IPS DF 6.9 (cell line): ENCODE measurements around the gene CRX.
"Not testable (repeated sequence)": the region's sequence is repeated elsewhere in the genome, so short reads cannot be mapped to it uniquely, and the experiment has no call there.

Experiments
- DNase-seq: peaks from one replicate; pipeline ENCODE4 v3.0.0-alpha.2; 2013; ENCODE audit warnings: low read depth, low spot score
- H3K27ac ChIP-seq: one replicate; pipeline ENCODE4 v1.5.1; 2013; ENCODE audit warnings: low read length, control low read depth
- H3K27me3 ChIP-seq: 2 replicates; pipeline ENCODE4 v1.6.1; 2013; ENCODE audit warnings: mild to moderate bottlenecking, low read length; ENCODE audit not compliant: control insufficient read depth, insufficient read depth
- H3K36me3 ChIP-seq: 2 replicates; pipeline ENCODE4 v1.6.1; 2013; ENCODE audit warnings: low read length; ENCODE audit not compliant: control insufficient read depth, insufficient read depth
- H3K4me1 ChIP-seq: 2 replicates; pipeline ENCODE4 v1.6.1; 2013; ENCODE audit warnings: low read length; ENCODE audit not compliant: control insufficient read depth, insufficient read depth
- H3K4me3 ChIP-seq: 2 replicates; pipeline ENCODE4 v1.5.1; 2013; ENCODE audit warnings: mild to moderate bottlenecking, low read length
- H3K9me3 ChIP-seq: 2 replicates; pipeline ENCODE4 v1.6.1; 2013; ENCODE audit warnings: low read length, inconsistent platforms; ENCODE audit not compliant: control insufficient read depth, insufficient read depth
- WGBS: extraction: QIAGEN DNeasy Blood & Tissue Kit; methylation state at CpG from one replicate; pipeline ENCODE4 v1.1.7; 2013; ENCODE audit warnings: mixed read lengths, missing lambda C conversion rate; ENCODE audit not compliant: insufficient read length, insufficient coverage; 5-methylcytosine and 5-hydroxymethylcytosine counted together

The CRX gene

DNA sequence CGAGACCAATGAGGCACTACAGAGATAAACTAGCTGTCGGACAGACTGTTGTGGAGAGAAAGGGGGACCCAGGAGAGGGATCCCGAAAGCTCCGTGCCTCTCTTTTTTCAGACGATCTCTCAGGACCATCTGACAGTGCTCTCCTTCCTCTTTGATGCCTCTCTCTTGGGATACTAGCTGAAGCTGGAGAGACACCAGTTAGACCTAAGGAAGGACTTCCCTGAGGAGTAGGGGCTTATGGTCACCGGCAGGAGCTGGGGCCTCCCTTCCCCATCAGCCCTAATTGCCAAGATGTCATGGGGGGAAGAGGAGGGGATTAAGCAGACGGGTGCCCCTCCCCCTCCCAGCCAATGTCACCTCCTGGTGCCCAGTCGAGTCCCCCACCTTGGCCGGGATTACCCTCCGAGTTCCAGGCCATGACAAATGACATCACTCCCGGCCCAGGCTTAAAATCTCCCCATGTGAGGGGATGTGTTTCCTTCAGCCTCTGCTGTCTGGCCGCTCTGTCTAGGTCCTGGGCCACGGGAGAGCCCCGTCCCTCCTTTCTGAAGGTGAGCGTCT is at the start of gene CRX:
Gene CRX, plus strand, starts transcription at position 478 of the 561 bp plus-strand sequence. CDS start 12,507 bp downstream, outside the sequence.
- no peak within 1 kb of the TSS for H3K4me3 ChIP-seq
- DNase-seq = no peak
- WGBS = no CpG with 5 or more reads among the region's 15 CpGs
- H3K27me3 ChIP-seq = no peaks in the 10 kb centered on the region
- H3K36me3 ChIP-seq = no peaks in the 10 kb centered on the region
- no peaks in the 10 kb centered on the region for H3K9me3 ChIP-seq
- H3K27ac ChIP-seq = no peak within 1 kb of the TSS
- H3K4me1 ChIP-seq = no peaks in the 10 kb centered on the region

DNA sequence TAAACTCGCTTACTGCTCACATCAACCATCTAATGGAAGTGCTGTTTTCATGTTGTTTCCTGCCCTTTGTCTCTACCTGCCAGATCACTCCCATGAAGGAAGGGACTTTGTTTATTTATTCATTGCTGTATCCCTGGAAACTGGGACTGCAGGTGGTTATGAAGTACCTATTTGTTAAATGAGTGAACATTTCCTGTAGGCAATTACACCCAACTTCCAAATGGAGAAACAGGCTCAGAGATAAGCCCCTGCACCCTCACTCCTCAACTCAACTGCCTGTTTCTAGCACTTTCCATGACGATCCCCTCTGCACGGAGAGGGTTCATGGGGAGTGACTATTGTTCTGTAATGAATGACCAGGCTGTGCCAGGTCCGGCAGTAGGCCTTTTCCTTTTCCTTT is 45.2 kb upstream of the CRX start:
- peaks cover 3% of the 10 kb centered on the region; the same call in 1 of the 2 replicates for H3K4me1 ChIP-seq
- H3K4me3 ChIP-seq = no peak overlapping the region
- no peak overlapping the region for H3K27ac ChIP-seq
- H3K36me3 ChIP-seq = peaks cover 10% of the 10 kb centered on the region
- no CpG with 5 or more reads among the region's 4 CpGs for WGBS
- H3K27me3 ChIP-seq = no peaks in the 10 kb centered on the region
- no peak for DNase-seq
- H3K9me3 ChIP-seq = no peaks in the 10 kb centered on the region

DNA sequence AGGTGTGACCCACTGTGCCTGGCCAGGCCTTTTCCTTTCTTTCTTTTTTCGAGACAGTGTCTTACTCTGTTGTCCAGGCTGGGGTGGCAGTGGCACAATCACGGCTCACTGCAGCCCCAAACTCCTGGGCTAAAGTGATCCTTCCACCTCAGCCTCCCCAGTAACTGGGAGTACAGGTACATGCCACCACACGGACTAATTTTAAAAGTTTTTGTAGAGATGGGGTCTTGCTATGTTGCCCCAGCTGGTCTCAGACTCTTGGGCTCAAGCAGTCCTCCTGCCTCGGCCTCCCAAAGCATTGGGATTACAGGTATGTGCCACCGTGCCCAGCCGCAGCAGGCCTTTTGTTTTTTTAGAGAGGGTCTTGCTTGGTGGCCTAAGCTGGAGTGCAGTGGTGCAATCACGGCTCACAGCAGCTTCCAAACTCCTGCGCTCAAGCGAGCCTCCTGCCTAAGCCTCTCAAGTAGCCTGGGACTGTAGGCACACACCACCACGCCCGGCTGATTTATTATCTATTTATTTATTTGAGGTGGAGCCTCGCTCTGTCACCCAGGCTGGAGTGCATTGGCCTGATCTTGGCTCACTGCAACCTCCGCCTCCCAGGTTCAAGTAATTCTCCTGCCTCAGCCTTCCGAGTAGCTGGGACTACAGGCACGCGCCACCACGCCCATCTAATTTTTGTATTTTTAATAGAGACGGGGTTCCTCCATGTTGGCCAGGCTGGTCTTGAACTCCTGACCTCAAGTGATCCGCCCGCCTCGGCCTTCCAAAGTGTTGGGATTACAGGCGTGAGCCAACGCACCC is 44.3 kb upstream of the CRX start:
- H3K27ac ChIP-seq, H3K9me3 ChIP-seq, H3K27me3 ChIP-seq, DNase-seq, H3K4me1 ChIP-seq: not testable (repeated sequence)
- peak overlapping the region; percentile 94; the same call in 1 of the 2 replicates for H3K4me3 ChIP-seq
- peaks cover 17% of the 10 kb centered on the region for H3K36me3 ChIP-seq
- no CpG with 5 or more reads among the region's 23 CpGs for WGBS

DNA sequence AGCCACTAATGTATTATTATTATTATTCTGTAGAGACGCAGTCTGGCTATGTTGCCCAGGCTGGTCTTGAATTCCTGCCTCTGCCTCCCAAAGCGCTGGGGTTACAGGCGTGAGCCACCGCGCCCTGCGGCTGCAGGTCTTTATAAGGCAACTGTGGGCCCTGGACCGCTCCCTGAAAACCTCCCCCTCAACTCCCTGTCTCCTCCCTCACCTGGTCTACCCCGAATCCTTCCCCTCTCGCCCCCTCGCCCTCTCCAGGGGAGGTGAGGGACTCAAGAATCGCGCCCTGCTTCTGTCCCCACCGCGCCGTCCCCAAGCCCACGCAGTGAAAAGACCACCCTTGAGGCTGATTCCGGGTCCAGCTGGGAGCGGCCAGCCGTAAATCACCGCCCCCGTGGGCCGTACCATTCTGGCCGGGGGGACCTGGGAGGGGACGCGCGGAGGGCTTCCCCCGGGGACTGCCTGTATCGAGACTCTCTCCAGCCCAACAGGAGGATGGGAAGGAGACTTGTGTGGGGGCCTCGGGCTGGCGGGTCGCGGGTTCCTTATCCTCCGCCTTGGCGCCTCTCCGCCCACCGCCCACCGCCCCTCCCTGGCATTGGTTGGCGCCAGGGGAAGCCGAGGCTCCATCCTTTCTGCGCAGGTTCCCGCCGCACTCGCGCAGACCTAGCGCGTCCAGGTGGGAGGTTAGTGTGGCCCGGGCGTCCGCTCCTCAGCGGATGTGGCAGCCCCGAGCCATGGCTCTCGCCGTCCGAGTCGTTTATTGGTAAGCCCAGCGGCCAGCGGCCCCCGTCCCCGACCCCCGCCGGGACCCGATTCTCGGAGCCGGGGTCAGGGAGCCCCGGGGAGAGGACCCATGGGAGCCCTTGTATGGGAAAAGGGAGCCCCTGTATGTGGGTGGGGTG is 43.4 kb upstream of the CRX start, which contains the start of gene SELENOW:
Gene SELENOW, plus strand, starts transcription at position 655 of the 905 bp plus-strand sequence. Its CDS starts 83 bp downstream, at position 738.
- H3K27ac ChIP-seq = no peak within 1 kb of the TSS
- WGBS = no CpG with 5 or more reads among the region's 65 CpGs

DNA sequence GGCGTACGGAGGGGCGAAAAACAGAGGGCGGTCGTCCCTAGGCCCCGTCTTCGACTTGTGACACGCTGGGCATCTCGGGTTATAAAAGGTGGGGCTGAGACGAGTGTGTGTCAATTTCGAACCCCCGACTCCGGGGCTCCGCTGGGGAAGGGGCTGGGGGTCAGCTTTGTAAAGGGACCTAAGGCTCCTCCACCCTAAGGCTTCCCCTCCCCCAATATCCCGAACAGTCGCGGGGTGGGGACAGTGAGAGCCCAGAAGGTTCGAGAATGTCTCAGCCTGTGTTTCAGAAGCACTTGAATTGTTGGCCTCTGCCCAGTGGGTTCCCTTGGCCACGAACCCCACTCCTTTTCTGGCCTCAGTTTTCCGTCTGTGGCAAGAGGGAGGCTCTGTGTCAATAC is 42.8 kb upstream of the CRX start:
- peaks cover 17% of the 10 kb centered on the region for H3K36me3 ChIP-seq
- no peaks in the 10 kb centered on the region for H3K9me3 ChIP-seq
- H3K4me3 ChIP-seq = peak overlapping the region; percentile 94
- no CpG with 5 or more reads among the region's 20 CpGs for WGBS
- H3K27ac ChIP-seq = no peak overlapping the region
- peaks cover 3% of the 10 kb centered on the region; the same call in 1 of the 2 replicates for H3K4me1 ChIP-seq
- no peak for DNase-seq
- no peaks in the 10 kb centered on the region for H3K27me3 ChIP-seq

More for the DNA sequence above, 43.4 kb upstream of the CRX start, which contains the start of gene SELENOW:
- Histone ChIP-seq H3K9me3 (no peaks in the 10 kb centered on the region), H3K36me3 (peaks cover 17% of the 10 kb centered on the region), H3K4me1 (peaks cover 3% of the 10 kb centered on the region; the same call in 1 of the 2 replicates), H3K4me3 (peak within 1 kb of the TSS; percentile 94), H3K27me3 (no peaks in the 10 kb centered on the region)
- no peak for DNase-seq

DNA sequence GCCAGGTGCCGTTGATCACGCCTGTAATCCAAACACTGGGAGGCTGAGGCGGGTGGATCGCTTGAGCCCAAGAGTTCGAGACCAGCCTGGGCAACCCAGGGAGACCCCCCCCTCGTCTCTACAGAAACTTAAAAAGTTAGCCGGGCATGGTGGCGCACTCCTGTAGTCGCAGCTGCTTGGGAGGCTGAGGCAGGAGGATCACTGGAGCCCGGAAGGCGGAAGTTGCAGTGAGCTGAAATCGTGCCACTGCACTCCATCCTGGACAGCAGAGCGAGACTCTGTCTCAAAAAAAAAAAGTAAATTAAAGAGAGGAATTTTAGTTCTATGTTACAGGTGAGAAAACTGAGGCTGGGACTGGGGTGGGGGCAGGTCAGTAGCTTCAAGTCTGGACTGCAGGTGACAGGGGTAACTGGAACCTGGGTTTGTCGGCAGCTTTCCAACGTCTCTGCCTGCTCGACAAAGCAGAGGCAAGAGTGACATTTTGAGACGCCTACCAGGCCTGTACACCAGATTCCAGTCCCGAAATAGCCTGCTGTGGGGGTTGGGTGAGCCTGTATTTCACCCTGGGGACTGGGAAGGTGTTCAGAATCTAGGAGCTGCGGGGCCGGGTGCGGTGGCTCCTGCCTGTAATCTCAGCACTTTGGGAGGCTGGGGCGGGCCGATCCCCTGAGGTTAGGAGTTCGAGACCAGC is 42.1 kb upstream of the CRX start:
- no peaks in the 10 kb centered on the region for H3K27me3 ChIP-seq
- no peak overlapping the region for H3K27ac ChIP-seq
- peaks cover 22% of the 10 kb centered on the region for H3K36me3 ChIP-seq
- peaks cover 3% of the 10 kb centered on the region; the same call in 1 of the 2 replicates for H3K4me1 ChIP-seq
- no CpG with 5 or more reads among the region's 24 CpGs for WGBS
- DNase-seq = no peak
- H3K9me3 ChIP-seq = no peaks in the 10 kb centered on the region
- peak overlapping the region; percentile 94; the same call in 1 of the 2 replicates for H3K4me3 ChIP-seq

DNA sequence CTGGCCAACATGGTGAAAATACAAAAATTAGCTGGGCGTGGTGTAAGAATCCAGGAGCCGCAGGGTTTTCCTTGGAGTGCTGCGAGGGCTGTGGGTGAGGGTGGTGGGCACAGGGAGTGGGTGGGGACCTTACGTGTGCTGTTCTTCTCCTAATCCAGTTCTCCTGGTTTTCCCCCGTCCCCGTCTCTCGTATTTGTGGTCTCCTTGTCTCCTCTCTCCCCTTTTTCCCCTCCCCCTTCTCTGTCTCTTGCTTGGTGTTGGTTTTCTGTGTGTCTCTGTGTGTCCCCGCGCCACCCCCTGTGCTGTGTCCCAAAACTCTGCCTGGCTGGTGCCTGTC is 41.6 kb upstream of the CRX start:
- WGBS = no CpG with 5 or more reads among the region's 9 CpGs
- peaks cover 3% of the 10 kb centered on the region; the same call in 1 of the 2 replicates for H3K4me1 ChIP-seq
- no peaks in the 10 kb centered on the region for H3K9me3 ChIP-seq
- no peak overlapping the region for H3K27ac ChIP-seq
- H3K27me3 ChIP-seq = no peaks in the 10 kb centered on the region
- H3K4me3 ChIP-seq = no peak overlapping the region
- DNase-seq = no peak
- H3K36me3 ChIP-seq = peaks cover 22% of the 10 kb centered on the region

DNA sequence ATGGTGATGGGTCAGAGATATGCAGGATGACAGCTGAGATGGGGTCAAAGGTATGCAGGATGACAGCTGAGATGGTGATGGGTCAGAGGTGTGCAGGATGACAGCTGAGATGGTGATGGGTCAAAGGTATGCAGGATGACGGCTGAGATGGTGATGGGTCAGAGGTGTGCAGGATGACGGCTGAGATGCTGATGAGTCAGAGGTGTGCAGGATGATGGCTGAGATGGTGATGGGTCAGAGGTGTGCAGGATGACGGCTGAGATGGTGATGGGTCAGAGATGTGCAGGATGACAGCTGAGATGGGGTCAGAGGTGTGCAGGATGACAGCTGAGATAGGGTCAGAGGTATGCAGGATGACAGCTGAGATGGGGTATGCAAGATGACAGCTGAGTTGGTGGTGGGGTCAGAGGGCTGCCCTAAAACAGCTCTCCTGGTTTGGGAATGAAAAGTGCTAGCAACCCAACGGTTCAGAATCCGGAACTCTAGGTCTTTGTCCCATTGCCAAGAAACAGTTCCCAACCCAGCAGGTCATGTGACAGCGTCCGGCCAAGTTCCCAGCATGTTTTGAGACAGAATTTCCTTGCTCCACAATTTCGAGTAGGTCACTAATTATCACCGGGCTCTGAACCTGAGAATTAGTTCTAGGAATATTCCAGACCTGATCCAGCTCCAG is 40.0 kb upstream of the CRX start:
- Histone ChIP-seq H3K27ac (no peak overlapping the region), H3K9me3 (no peaks in the 10 kb centered on the region), H3K4me3 (no peak overlapping the region), H3K36me3 (peaks cover 27% of the 10 kb centered on the region), H3K27me3 (no peaks in the 10 kb centered on the region), H3K4me1 (peaks cover 3% of the 10 kb centered on the region; the same call in 1 of the 2 replicates)
- WGBS = no CpG with 5 or more reads among the region's 9 CpGs
- DNase-seq = no peak

DNA sequence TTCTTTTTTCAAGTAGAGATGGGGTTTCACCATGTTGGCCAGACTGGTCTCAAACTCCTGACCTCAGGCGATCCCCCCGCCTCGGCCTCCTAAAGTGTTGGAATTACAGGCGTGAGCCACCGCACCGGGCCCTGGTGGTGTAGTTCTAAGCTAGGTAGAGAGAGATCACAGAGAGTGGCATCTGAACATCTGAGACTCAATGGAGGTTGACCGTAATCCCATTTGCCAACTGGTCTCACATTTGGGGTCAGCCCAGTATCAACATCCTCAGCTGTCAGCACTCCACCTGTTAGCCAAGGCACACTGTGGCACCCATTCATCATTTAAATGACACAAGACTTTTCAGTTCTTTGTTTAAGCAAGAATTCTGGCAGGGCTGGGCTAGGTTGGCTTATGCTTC is 35.2 kb upstream of the CRX start:
- Histone ChIP-seq H3K36me3 (peaks cover 18% of the 10 kb centered on the region), H3K4me1 (no peaks in the 10 kb centered on the region), H3K27ac (no peak overlapping the region), H3K9me3 (no peaks in the 10 kb centered on the region), H3K4me3 (no peak overlapping the region), H3K27me3 (no peaks in the 10 kb centered on the region)
- no CpG with 5 or more reads among the region's 7 CpGs for WGBS
- no peak for DNase-seq
